ENCODE results near the gene AQP5. TPM values are rescaled to one million over a fixed set of nuclear protein-coding genes. Genes with fewer than 3 reads are reported as not detected.

The AQP5 gene
- polyA plus RNA-seq (ENCODE audit: low read depth in 6 of 6) = not detected

GRCh38 chr12:49961111-49961922 lies at the start of gene AQP5:
AQP5 (plus strand) TSS chr12:49961872; CDS start chr12:49962018, 146 bp downstream.
- H3K27me3 Mint-ChIP-seq = peaks cover 59 to 87% (median 87%) of the 10 kb centered on the region in 3 donors
- H3K27ac Mint-ChIP-seq = peak within 1 kb of the TSS in 1 of 6 donors; percentile 59
- ATAC-seq (ENCODE audit: low read depth in 2 of 2) (peak in 1 of 2 donors; percentile 27), DNase-seq (no peak)
- peaks cover 0 to 4% (median 0%) of the 10 kb centered on the region in 7 donors for H3K9me3 Mint-ChIP-seq
- peak within 1 kb of the TSS; percentile 50 to 84 (median 76) for H3K4me3 Mint-ChIP-seq
- peaks cover 8 to 12% (median 11%) of the 10 kb centered on the region in 3 donors for H3K4me1 Mint-ChIP-seq
- H3K36me3 Mint-ChIP-seq = peaks cover 4 to 10% of the 10 kb centered on the region in 2 donors

GRCh38 chr12:49912345-49913255 lies 49.1 kb upstream of the AQP5 start:
- Mint-ChIP-seq H3K27me3 (peaks cover 5 to 35% (median 16%) of the 10 kb centered on the region in 3 donors), H3K4me1 (no peaks in the 10 kb centered on the region), H3K9me3 (no peaks in the 10 kb centered on the region), H3K4me3 (no peak overlapping the region), H3K36me3 (no peaks in the 10 kb centered on the region), H3K27ac (no peak overlapping the region)
- DNase-seq = no peak
- ATAC-seq (ENCODE audit: low read depth in 2 of 2) = no peak

- Mint-ChIP-seq H3K4me3 (no peak overlapping the region), H3K27me3 (peaks cover 5 to 29% (median 24%) of the 10 kb centered on the region in 3 donors), H3K27ac (no peak overlapping the region), H3K4me1 (no peaks in the 10 kb centered on the region), H3K9me3 (no peaks in the 10 kb centered on the region), H3K36me3 (no peaks in the 10 kb centered on the region)
- ATAC-seq (ENCODE audit: low read depth in 2 of 2) (no peak), DNase-seq (no peak)
Observed at GRCh38 chr12:49916129-49916919, 45.3 kb upstream of the AQP5 start.

- DNase-seq (no peak), ATAC-seq (ENCODE audit: low read depth in 2 of 2) (no peak)
- peaks cover 10 to 35% (median 21%) of the 10 kb centered on the region in 3 donors for H3K27me3 Mint-ChIP-seq
- H3K9me3 Mint-ChIP-seq = no peaks in the 10 kb centered on the region
- no peaks in the 10 kb centered on the region for H3K36me3 Mint-ChIP-seq
- no peak overlapping the region for H3K4me3 Mint-ChIP-seq
- no peaks in the 10 kb centered on the region for H3K4me1 Mint-ChIP-seq
- no peak overlapping the region for H3K27ac Mint-ChIP-seq
Observed at GRCh38 chr12:49917166-49917787, 44.4 kb upstream of the AQP5 start.

- Mint-ChIP-seq H3K4me3 (no peak overlapping the region), H3K36me3 (no peaks in the 10 kb centered on the region)
- no peak for ATAC-seq (ENCODE audit: low read depth in 2 of 2)
Observed at GRCh38 chr12:49917788-49918173, 43.9 kb upstream of the AQP5 start.

GRCh38 chr12:49920241-49920914 lies 41.3 kb upstream of the AQP5 start:
- DNase-seq (no peak), ATAC-seq (ENCODE audit: low read depth in 2 of 2) (no peak)
- Mint-ChIP-seq H3K4me1 (no peaks in the 10 kb centered on the region), H3K36me3 (no peaks in the 10 kb centered on the region), H3K27ac (peak overlapping the region in 1 of 6 donors; percentile 69), H3K27me3 (peaks cover 10 to 34% (median 24%) of the 10 kb centered on the region in 3 donors), H3K4me3 (no peak overlapping the region), H3K9me3 (no peaks in the 10 kb centered on the region)

More at GRCh38 chr12:49917788-49918173, 43.9 kb upstream of the AQP5 start:
- no peak overlapping the region for H3K27ac Mint-ChIP-seq
- no peaks in the 10 kb centered on the region for H3K4me1 Mint-ChIP-seq
- H3K9me3 Mint-ChIP-seq = no peaks in the 10 kb centered on the region
- DNase-seq = no peak
- peaks cover 10 to 39% (median 18%) of the 10 kb centered on the region in 3 donors for H3K27me3 Mint-ChIP-seq

- Mint-ChIP-seq H3K36me3 (no peaks in the 10 kb centered on the region), H3K4me3 (no peak overlapping the region), H3K9me3 (no peaks in the 10 kb centered on the region), H3K27ac (no peak overlapping the region), H3K27me3 (peaks cover 10 to 34% (median 20%) of the 10 kb centered on the region in 3 donors), H3K4me1 (no peaks in the 10 kb centered on the region)
- ATAC-seq (ENCODE audit: low read depth in 2 of 2) (no peak), DNase-seq (no peak)
Observed at GRCh38 chr12:49920915-49921286, 40.8 kb upstream of the AQP5 start.

- no peaks in the 10 kb centered on the region for H3K36me3 Mint-ChIP-seq
- no peaks in the 10 kb centered on the region for H3K4me1 Mint-ChIP-seq
- DNase-seq (no peak), ATAC-seq (ENCODE audit: low read depth in 2 of 2) (no peak)
- H3K27me3 Mint-ChIP-seq = peaks cover 10 to 34% (median 17%) of the 10 kb centered on the region in 3 donors
- no peak overlapping the region for H3K4me3 Mint-ChIP-seq
- no peak overlapping the region for H3K27ac Mint-ChIP-seq
- H3K9me3 Mint-ChIP-seq = no peaks in the 10 kb centered on the region
Observed at GRCh38 chr12:49921299-49921698, 40.4 kb upstream of the AQP5 start.

- no peak overlapping the region for H3K27ac Mint-ChIP-seq
- ATAC-seq (ENCODE audit: low read depth in 2 of 2) (no peak), DNase-seq (no peak)
- H3K4me1 Mint-ChIP-seq = no peaks in the 10 kb centered on the region
- no peaks in the 10 kb centered on the region for H3K9me3 Mint-ChIP-seq
- no peaks in the 10 kb centered on the region for H3K36me3 Mint-ChIP-seq
- H3K4me3 Mint-ChIP-seq = no peak overlapping the region
- H3K27me3 Mint-ChIP-seq = peaks cover 8 to 31% (median 13%) of the 10 kb centered on the region in 3 donors
Observed at GRCh38 chr12:49921936-49922335, 39.7 kb upstream of the AQP5 start.

GRCh38 chr12:49922349-49923034 lies 39.2 kb upstream of the AQP5 start:
- ATAC-seq (ENCODE audit: low read depth in 2 of 2) (no peak), DNase-seq (no peak)
- H3K9me3 Mint-ChIP-seq = no peaks in the 10 kb centered on the region
- no peaks in the 10 kb centered on the region for H3K4me1 Mint-ChIP-seq
- no peak overlapping the region for H3K27ac Mint-ChIP-seq
- H3K4me3 Mint-ChIP-seq = no peak overlapping the region
- no peaks in the 10 kb centered on the region for H3K36me3 Mint-ChIP-seq
- H3K27me3 Mint-ChIP-seq = peaks cover 5 to 27% (median 9%) of the 10 kb centered on the region in 3 donors

- no peak overlapping the region for H3K4me3 Mint-ChIP-seq
- DNase-seq = no peak
- H3K27me3 Mint-ChIP-seq = peaks cover 5 to 23% (median 9%) of the 10 kb centered on the region in 3 donors
- ATAC-seq (ENCODE audit: low read depth in 2 of 2) = no peak
- no peak overlapping the region for H3K27ac Mint-ChIP-seq
- no peaks in the 10 kb centered on the region for H3K4me1 Mint-ChIP-seq
- H3K9me3 Mint-ChIP-seq = no peaks in the 10 kb centered on the region
- no peaks in the 10 kb centered on the region for H3K36me3 Mint-ChIP-seq
Observed at GRCh38 chr12:49923035-49923644, 38.5 kb upstream of the AQP5 start.
